ENCODE measurements around the gene HBE1. TPM values are rescaled to one million over a fixed set of nuclear protein-coding genes. Genes with fewer than 3 reads are reported as not detected.

HBE1 gene
- total and polyA plus RNA-seq, 2 of the 4 experiments (the other 2 are of a cell fraction): 3.2 to 12.7 TPM

DNA sequence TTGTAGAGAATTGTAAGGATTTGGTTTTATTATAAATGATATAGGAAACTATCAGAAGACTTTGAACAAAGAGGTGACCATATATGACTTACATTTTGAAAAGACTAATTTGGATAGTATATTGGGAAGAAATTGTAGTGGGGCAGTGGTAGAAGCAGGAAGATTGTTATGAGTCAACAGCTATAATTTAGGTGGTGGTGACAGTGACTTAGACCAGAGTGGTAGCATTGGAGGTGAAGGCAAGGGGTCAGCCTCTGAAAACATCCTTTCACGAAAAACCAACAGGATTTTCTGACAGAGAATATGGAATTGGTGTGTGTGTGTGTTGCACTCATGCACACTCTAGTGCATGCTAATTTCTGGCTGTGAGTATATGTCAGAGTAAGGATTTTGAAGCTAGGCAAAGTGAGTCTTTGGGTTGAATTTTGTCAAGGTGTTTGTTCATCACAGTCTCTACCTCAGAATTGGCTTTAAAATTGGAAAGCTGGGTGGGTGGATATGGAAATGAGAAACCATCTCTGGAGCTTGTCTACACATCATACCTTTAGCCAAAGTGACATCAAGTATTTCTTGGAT lies 8.2 kb upstream of the HBE1 start:
- POLR2A ChIA-PET (ENCODE audit: unreplicated experiment): no interaction called here

More for the DNA sequence above, 8.2 kb upstream of the HBE1 start:
- Histone ChIP-seq H3K14ac (replicated peaks; ENCODE audit: low read depth, low read length) (peak overlapping the region; percentile 72), H3K4me1 (ENCODE audit: control insufficient read depth, insufficient read depth, low read length) (peaks cover 16% of the 10 kb centered on the region), H3K4me2 (ENCODE audit: low read depth, low read length) (no peak overlapping the region), H2BK20ac (ENCODE audit: low read depth, low read length) (peak overlapping the region; percentile 96), H2AK5ac (ENCODE audit: low read depth, low read length) (peak overlapping the region; percentile 91), H4K5ac (ENCODE audit: low read depth, low read length) (peak overlapping the region; percentile 57; the same call in 1 of the 2 replicates), H3K56ac (ENCODE audit: extremely low read depth, insufficient read depth, low read length) (no peak overlapping the region), H2BK5ac (ENCODE audit: low read depth, low read length, poor library complexity, severe bottlenecking) (peak overlapping the region; percentile 97), H3K9me3 (ENCODE audit: control insufficient read depth, insufficient read depth, low read length) (no peaks in the 10 kb centered on the region), H3K23ac (ENCODE audit: low read depth, low read length) (no peak overlapping the region), H3K18ac (ENCODE audit: low read depth, low read length) (peak overlapping the region; percentile 37; the same call in 1 of the 2 replicates), H3K9ac (ENCODE audit: low read depth, low read length) (no peak overlapping the region), H3K4me3 (ENCODE audit: insufficient read depth, low read depth, low read length) (no peak overlapping the region), H2AFZ (replicated peaks; ENCODE audit: low read length, poor library complexity) (no peak overlapping the region), H2AK9ac (replicated peaks; ENCODE audit: low read depth, low read length, poor library complexity) (no peak overlapping the region), H4K20me1 (ENCODE audit: insufficient read depth, low read length) (no peaks in the 10 kb centered on the region), H4K91ac (ENCODE audit: insufficient read depth, low read depth, low read length) (peak overlapping the region; percentile 87), H3K4ac (ENCODE audit: low read depth, low read length) (peak overlapping the region; percentile 85), H4K8ac (ENCODE audit: low read depth in 2 of 2, low read length in 2 of 2) (peak overlapping the region in 1 of 2 experiments; percentile 66; a peak in 2 of 4 replicates), H3K36me3 (ENCODE audit: control insufficient read depth, insufficient read depth, low read length) (no peaks in the 10 kb centered on the region), H2BK15ac (ENCODE audit: low read depth, low read length) (peak overlapping the region; percentile 96; the same call in 2 of the 3 replicates), H3K9me1 (ENCODE audit: insufficient read depth, low read length) (peaks cover 10% of the 10 kb centered on the region), H3K27ac (ENCODE audit: insufficient read depth, low read length) (no peak overlapping the region), H3K27me3 (ENCODE audit: control insufficient read depth, insufficient read depth, low read length) (no peaks in the 10 kb centered on the region), H2BK120ac (ENCODE audit: low read depth, low read length) (peak overlapping the region; percentile 87), H3K79me1 (ENCODE audit: low read depth in 1 of 2, low read length in 2 of 2) (no peaks in the 10 kb centered on the region)
- no peak for DNase-seq
- dilution Hi-C loops (cut with HindIII; ENCODE audit: low sequenced_read_pairs, unreplicated experiment) (no loop called here), intact Hi-C loops (cut with micrococcal nuclease) (no loop called here), in situ Hi-C loops (cut with MboI; ENCODE audit: low sequenced_read_pairs) (no loop called here)
- CTCF ChIA-PET: interaction anchor here (0.6 kb wide), 1 partner anchor 8 kb away, joined by 3 read pairs; no protein-coding TSS in a partner anchor
- no peak for ATAC-seq (ENCODE audit: low read depth)
- BruUV-seq (replicated peaks): no TSS peak
- no peak for TF ChIP-seq MXI1 (IDR thresholded peaks at IDR 0.05; ENCODE audit: borderline replicate concordance, low read depth, low read length)
- no peak for TF ChIP-seq CEBPB (IDR thresholded peaks at IDR 0.05; ENCODE audit: low read depth, low read length)
- TF ChIP-seq POLR2A (IDR thresholded peaks at IDR 0.05; ENCODE audit: low read depth, low read length): no peak
- 100% methylated on average over 1 of the region's 1 CpG; no CpG with 5 or more reads in 1 of the 2 experiments for WGBS, 2 experiments (ENCODE audit: extremely low coverage in 2 of 2, insufficient read length in 1 of 2)
